Liver (tissue), 3 donors: Measurements from ENCODE around the gene RNASE12.

Source experiments
- EGR1 ChIP-seq, 2 donors: IDR thresholded peaks; 2 replicates each; pipeline ENCODE4 v1.6.1; 2016 to 2018; ENCODE audit warnings: antibody characterized with exemption in 2 of 2, low read depth in 2 of 2
- YY1 ChIP-seq: IDR thresholded peaks from 2 replicates; pipeline ENCODE4 v1.6.1; 2016; ENCODE audit warnings: antibody characterized with exemption, mild to moderate bottlenecking
- TF ChIP-seq, protein P1 (sequence below): fragments of 150-350 bp; IDR thresholded peaks from 2 replicates; pipeline ENCODE4 v1.5.1; 2017; ENCODE audit warnings: improper control_type of control experiment, low read depth, low read length; ENCODE audit not compliant: missing input control
- TF ChIP-seq, protein P2 (sequence below): IDR thresholded peaks from 2 replicates; pipeline ENCODE4 v1.6.1; 2016; ENCODE audit warnings: antibody characterized with exemption
- donor health status: healthy.
- donor health status: healthy.

- TF ChIP-seq EGR1 (IDR thresholded peaks at IDR 0.05; ENCODE audit: low read depth in 2 of 2) (no peak), YY1 (no peak)
- TF ChIP-seq, protein P1, sequence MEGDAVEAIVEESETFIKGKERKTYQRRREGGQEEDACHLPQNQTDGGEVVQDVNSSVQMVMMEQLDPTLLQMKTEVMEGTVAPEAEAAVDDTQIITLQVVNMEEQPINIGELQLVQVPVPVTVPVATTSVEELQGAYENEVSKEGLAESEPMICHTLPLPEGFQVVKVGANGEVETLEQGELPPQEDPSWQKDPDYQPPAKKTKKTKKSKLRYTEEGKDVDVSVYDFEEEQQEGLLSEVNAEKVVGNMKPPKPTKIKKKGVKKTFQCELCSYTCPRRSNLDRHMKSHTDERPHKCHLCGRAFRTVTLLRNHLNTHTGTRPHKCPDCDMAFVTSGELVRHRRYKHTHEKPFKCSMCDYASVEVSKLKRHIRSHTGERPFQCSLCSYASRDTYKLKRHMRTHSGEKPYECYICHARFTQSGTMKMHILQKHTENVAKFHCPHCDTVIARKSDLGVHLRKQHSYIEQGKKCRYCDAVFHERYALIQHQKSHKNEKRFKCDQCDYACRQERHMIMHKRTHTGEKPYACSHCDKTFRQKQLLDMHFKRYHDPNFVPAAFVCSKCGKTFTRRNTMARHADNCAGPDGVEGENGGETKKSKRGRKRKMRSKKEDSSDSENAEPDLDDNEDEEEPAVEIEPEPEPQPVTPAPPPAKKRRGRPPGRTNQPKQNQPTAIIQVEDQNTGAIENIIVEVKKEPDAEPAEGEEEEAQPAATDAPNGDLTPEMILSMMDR, result no peak
- TF ChIP-seq, protein P2, sequence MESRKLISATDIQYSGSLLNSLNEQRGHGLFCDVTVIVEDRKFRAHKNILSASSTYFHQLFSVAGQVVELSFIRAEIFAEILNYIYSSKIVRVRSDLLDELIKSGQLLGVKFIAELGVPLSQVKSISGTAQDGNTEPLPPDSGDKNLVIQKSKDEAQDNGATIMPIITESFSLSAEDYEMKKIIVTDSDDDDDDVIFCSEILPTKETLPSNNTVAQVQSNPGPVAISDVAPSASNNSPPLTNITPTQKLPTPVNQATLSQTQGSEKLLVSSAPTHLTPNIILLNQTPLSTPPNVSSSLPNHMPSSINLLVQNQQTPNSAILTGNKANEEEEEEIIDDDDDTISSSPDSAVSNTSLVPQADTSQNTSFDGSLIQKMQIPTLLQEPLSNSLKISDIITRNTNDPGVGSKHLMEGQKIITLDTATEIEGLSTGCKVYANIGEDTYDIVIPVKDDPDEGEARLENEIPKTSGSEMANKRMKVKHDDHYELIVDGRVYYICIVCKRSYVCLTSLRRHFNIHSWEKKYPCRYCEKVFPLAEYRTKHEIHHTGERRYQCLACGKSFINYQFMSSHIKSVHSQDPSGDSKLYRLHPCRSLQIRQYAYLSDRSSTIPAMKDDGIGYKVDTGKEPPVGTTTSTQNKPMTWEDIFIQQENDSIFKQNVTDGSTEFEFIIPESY, result no peak
These were observed 26.6 kb downstream of the RNASE12 start for GRCh38 chr14:20564501-20564997.
